Endothelial cell of umbilical vein (primary cell): Measurements from ENCODE around the gene NELFE.

Experiments used
- CTCF ChIP-seq, 2 donors: IDR thresholded peaks; 1 replicate in 1 of 2; 2 replicates in 1 of 2; pipeline ENCODE4 v1.5.1; 2011; ENCODE audit warnings: low read length in 2 of 2, mild to moderate bottlenecking in 2 of 2, moderate library complexity in 2 of 2, control low read depth in 1 of 2, inconsistent platforms in 1 of 2, low read depth in 1 of 2; ENCODE audit not compliant: insufficient read depth in 1 of 2; ENCODE audit errors: extremely low read depth in 1 of 2
- MYC ChIP-seq: IDR thresholded peaks from one replicate; pipeline ENCODE4 v1.6.1; 2011; ENCODE audit warnings: mild to moderate bottlenecking, low read depth, low read length
- POLR2A ChIP-seq: IDR thresholded peaks from 2 replicates; pipeline ENCODE4 v1.6.1; 2012; ENCODE audit warnings: low read depth, mild to moderate bottlenecking, control low read depth, low read length

GRCh38 chr6:31905041-31905440 is 53.7 kb downstream of the NELFE start:
- no peak for TF ChIP-seq CTCF (IDR thresholded peaks at IDR 0.05; ENCODE audit: extremely low read depth in 1 of 2, insufficient read depth in 1 of 2, low read depth in 1 of 2, low read length in 2 of 2)
- no peak for TF ChIP-seq POLR2A
- no peak for TF ChIP-seq MYC
